ENCODE data around the gene MYO15A. TPM values are rescaled to one million over a fixed set of nuclear protein-coding genes. Genes with fewer than 3 reads are reported as not detected.

Gene MYO15A
- total RNA-seq, 1 experiment from 2014 or later = 0.53 TPM

DNA sequence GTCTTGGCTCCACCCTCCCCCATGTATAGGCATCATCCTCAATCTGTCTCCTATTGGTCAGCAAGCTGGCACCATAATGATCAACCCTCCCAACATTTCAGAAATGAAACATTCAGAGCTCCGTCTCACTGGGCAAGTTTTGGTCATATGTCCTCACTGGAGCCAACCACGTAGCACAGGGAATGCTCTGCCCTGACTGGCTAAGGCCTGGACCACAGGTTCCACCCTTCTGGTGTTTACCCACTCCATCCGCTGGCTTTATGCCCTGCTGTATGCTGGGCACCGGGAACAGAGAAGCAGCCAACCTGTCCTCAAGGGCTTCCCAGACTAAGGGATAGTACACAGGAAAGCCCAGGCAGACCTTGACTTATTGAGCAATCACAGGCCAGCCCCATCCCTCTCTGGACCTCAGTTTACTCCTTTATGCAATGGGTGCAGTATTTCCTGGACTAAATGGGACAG, 20.5 kb downstream of the MYO15A start:
- DNase-seq = no peak
- peaks cover 49% of the 10 kb centered on the region for H3K27me3 ChIP-seq
- H3K4me1 ChIP-seq = no peaks in the 10 kb centered on the region
- no peak overlapping the region for H3K27ac ChIP-seq
- H3K4me3 ChIP-seq = no peak overlapping the region
- no peaks in the 10 kb centered on the region for H3K36me3 ChIP-seq
- no peaks in the 10 kb centered on the region for H3K9me3 ChIP-seq (replicated peaks)

DNA sequence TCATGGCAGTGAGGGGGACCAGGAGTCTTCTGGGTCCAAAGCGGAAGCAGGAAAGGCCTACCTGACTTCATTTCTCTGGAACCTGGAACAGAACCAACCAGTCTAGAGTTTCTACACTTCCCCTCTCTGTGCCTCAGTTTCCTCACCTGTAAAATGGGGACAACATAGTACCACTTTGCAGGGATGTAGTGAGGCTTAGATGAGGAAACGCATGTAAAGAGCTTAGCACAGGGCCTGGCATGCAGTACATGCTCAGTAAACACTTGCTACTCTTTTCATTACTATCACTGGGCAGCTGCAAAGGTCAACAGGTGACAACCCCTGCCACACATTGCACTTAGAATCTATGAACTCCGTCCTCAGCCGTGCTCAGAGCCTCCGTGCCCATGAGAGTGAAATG, 24.2 kb downstream of the MYO15A start:
- H3K4me3 ChIP-seq = no peak overlapping the region
- H3K9me3 ChIP-seq (replicated peaks) = no peaks in the 10 kb centered on the region
- peaks cover 54% of the 10 kb centered on the region for H3K27me3 ChIP-seq
- H3K27ac ChIP-seq = no peak overlapping the region
- H3K4me1 ChIP-seq = no peaks in the 10 kb centered on the region
- H3K36me3 ChIP-seq = no peaks in the 10 kb centered on the region
- no peak for DNase-seq

DNA sequence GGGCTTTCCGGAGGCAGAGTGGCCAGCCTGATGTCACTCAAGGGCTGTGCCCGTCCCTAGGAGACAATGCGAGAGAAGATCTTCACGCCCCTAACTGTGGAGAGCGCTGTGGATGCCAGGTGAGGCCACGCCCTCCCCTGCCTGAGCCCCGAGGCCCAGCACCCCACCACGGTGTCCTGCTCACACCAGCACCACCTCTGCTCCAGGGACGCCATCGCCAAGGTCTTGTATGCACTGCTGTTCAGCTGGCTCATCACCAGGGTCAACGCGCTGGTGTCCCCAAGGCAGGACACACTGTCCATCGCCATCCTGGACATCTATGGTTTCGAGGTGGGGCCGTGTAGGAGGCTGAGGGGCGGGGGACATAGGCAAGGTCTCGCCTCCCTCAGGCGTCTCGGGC, 27.8 kb downstream of the MYO15A start:
- DNase-seq = no peak
- H3K27ac ChIP-seq = no peak overlapping the region
- H3K27me3 ChIP-seq = peaks cover 37% of the 10 kb centered on the region
- H3K36me3 ChIP-seq = no peaks in the 10 kb centered on the region
- H3K9me3 ChIP-seq (replicated peaks) = no peaks in the 10 kb centered on the region
- H3K4me3 ChIP-seq = no peak overlapping the region
- H3K4me1 ChIP-seq = no peaks in the 10 kb centered on the region

DNA sequence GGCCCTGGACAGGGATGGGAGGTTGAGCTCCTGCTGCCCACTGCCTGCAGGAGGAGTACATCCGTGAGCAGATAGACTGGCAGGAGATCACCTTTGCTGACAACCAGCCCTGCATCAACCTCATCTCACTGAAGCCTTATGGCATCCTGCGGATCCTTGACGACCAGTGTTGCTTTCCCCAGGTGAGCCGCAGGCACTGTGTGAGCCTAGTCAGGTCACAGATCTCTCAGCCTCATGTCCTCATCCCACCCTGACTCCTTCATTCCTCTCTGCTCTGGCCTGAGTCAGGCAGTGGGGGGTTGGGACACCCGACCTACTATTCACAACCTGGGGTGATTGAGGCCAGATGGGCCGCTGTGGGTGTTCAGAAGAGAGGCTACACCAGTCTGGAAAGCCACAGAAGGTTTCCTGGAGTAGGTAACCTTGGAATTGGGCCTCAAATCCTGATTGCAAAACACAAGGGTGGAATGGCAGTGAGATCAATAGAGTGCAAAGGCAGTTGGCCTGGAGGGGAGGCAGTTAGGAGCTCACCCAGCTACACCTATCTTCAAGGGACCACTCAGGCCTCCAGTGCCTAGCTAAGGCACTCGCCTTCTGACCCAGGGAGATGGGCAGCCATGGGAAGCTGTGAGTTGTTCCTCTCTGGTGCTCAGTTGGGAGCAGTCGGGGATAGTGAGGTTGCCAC, 29.7 kb downstream of the MYO15A start:
- Histone ChIP-seq H3K27me3 (peaks cover 21% of the 10 kb centered on the region), H3K4me1 (no peaks in the 10 kb centered on the region), H3K36me3 (no peaks in the 10 kb centered on the region), H3K4me3 (no peak overlapping the region), H3K9me3 (replicated peaks) (no peaks in the 10 kb centered on the region), H3K27ac (no peak overlapping the region)
- no peak for DNase-seq

DNA sequence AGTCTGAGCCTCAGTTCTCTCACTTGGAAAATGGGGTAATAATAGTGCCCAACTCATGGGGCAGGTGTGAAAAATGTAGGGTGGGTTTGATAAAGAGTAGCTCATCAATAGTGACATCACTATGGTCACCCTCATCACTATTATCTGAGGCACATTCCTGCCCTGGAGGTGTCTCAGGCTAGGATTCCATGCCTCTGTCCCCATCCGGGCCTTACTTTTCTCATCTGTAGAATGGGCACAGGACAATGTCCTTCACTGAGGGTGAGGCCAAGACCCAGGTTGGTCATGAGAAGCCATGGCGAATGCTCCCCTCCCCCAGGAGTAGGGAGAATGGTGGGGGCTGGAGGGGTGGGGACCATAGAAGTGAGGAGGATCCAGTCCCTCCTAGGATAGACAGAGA, 30.5 kb downstream of the MYO15A start:
- Histone ChIP-seq H3K27me3 (peaks cover 18% of the 10 kb centered on the region), H3K4me3 (no peak overlapping the region), H3K27ac (no peak overlapping the region), H3K4me1 (peaks cover 2% of the 10 kb centered on the region), H3K36me3 (no peaks in the 10 kb centered on the region), H3K9me3 (replicated peaks) (no peaks in the 10 kb centered on the region)
- DNase-seq = no peak

DNA sequence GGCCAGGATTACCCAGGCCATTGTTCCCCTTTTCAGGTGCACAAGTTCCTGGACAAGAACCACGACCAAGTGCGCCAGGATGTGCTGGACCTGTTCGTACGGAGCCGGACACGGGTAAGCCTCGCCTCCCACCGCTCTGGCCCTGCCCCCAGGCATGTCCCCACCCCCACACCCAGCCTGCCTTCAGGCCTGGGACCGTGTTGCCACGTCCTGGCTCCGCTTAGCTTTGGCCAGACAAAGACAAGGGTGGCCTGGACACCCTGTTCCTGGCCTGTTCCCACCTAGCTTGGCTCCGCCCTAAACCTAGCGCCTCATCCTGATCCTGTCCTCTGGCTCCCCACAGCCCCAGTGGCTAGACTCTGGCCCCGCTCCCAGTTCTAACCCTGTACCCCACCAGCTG, 30.9 kb downstream of the MYO15A start:
- DNase-seq = no peak
- Histone ChIP-seq H3K9me3 (replicated peaks) (no peaks in the 10 kb centered on the region), H3K36me3 (no peaks in the 10 kb centered on the region)

DNA sequence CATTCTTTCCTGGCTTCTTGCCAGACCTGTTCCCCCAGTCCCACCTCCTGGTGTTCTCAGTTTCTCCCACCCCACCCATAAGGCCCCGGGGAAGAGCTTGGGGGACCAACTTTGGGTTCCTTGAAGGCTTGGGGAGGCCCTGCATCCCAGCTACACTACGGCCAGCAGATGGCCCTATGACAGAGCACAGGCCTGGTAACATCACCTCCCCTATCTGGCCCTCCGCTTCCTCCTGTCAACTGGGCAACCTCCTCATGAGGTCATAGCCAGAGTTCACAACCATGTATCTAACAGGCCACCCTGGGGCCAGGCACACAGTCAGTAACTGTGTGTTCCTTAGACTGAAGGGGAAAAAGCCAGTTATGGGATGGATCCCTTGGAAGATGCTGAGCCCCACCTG, 31.4 kb downstream of the MYO15A start:
- Histone ChIP-seq H3K27me3 (peaks cover 11% of the 10 kb centered on the region), H3K36me3 (no peaks in the 10 kb centered on the region), H3K9me3 (replicated peaks) (no peaks in the 10 kb centered on the region), H3K27ac (no peak overlapping the region), H3K4me1 (peaks cover 6% of the 10 kb centered on the region), H3K4me3 (no peak overlapping the region)
- peak; percentile 60 to 71 for DNase-seq

More for the DNA sequence above, 30.9 kb downstream of the MYO15A start:
- Histone ChIP-seq H3K4me3 (no peak overlapping the region), H3K4me1 (peaks cover 6% of the 10 kb centered on the region), H3K27ac (no peak overlapping the region), H3K27me3 (peaks cover 15% of the 10 kb centered on the region)

DNA sequence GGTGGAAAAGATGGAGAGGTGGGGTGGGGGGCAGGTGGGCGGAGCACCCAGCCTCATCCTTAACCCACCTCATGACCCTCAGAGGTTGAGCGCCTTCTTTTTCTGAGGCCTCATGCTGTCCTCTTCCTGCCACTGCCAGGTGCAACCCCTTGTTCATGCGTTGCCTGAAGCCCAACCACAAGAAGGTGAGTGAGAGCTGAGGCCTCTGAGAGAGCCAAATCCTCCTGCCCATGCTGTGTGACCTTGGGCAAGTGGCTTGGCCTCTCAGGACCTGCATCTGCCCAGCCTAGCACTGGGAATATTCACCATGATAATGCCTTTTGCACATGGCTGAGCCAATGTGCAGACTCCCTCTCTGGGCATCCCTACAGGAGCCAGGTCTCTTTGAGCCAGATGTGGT, 32.1 kb downstream of the MYO15A start:
- Histone ChIP-seq H3K27me3 (peaks cover 4% of the 10 kb centered on the region; the same call in 1 of the 2 replicates), H3K4me3 (no peak overlapping the region), H3K36me3 (no peaks in the 10 kb centered on the region), H3K27ac (no peak overlapping the region), H3K4me1 (peaks cover 6% of the 10 kb centered on the region), H3K9me3 (replicated peaks) (no peaks in the 10 kb centered on the region)
- no peak for DNase-seq

DNA sequence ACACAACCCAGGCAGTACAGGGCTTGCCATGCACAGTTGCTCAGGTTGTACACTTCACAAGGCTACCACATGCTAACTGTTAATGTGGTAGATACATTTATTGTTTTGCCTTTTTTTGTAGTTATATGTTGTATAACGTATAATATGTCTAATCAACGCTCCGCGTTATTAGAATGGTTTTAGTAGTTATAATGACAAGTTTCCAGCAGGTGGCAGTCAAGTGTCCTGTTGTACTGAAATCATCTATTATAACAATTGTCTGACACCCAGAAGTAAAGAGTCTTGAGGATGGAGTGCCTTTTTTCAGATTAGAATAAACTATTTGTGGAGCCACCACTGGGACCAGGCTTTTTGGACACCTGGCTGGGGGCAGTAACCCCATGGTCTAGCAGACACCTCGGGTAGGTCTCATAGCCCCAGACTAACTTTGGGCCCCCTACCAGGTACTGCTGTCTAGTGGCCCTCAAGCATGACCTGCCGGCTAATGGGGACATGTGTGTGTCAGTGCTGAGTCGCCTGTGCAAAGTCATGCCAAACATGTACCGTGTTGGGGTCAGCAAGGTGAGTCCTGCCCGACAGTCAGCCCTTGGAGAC, 32.8 kb downstream of the MYO15A start:
- H3K27ac ChIP-seq = no peak overlapping the region
- H3K9me3 ChIP-seq (replicated peaks) = no peaks in the 10 kb centered on the region
- peaks cover 6% of the 10 kb centered on the region for H3K4me1 ChIP-seq
- peak; percentile 64 to 93 for DNase-seq
- H3K4me3 ChIP-seq = no peak overlapping the region
- H3K36me3 ChIP-seq = no peaks in the 10 kb centered on the region
- H3K27me3 ChIP-seq = 0 out of 2 replicates have a peak, but pooled peaks cover 3% of the 10 kb centered on the region

DNA sequence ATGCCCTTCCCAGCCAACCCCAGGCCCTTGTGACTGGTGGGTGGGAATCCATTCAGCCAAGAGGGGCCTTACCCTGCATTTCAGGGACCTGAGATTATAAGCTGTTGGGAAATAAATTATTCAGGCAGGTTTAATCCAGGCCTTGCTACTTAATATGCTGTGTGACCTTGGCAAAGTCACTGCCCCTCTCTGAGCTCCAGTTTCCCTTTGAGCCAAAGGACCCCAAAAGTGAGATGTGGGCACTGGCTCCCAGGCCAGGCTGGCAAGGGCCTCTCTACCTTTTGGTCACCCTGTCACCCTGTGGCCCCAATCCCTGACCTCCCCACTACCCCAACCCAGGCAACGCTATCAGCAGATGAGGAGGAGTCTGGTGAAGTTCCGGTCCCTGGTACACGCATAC, 33.9 kb downstream of the MYO15A start:
- Histone ChIP-seq H3K4me1 (peaks cover 6% of the 10 kb centered on the region), H3K27me3 (0 out of 2 replicates have a peak, but pooled peaks cover 3% of the 10 kb centered on the region), H3K27ac (no peak overlapping the region), H3K9me3 (replicated peaks) (no peaks in the 10 kb centered on the region), H3K36me3 (no peaks in the 10 kb centered on the region), H3K4me3 (no peak overlapping the region)
- no peak for DNase-seq

DNA sequence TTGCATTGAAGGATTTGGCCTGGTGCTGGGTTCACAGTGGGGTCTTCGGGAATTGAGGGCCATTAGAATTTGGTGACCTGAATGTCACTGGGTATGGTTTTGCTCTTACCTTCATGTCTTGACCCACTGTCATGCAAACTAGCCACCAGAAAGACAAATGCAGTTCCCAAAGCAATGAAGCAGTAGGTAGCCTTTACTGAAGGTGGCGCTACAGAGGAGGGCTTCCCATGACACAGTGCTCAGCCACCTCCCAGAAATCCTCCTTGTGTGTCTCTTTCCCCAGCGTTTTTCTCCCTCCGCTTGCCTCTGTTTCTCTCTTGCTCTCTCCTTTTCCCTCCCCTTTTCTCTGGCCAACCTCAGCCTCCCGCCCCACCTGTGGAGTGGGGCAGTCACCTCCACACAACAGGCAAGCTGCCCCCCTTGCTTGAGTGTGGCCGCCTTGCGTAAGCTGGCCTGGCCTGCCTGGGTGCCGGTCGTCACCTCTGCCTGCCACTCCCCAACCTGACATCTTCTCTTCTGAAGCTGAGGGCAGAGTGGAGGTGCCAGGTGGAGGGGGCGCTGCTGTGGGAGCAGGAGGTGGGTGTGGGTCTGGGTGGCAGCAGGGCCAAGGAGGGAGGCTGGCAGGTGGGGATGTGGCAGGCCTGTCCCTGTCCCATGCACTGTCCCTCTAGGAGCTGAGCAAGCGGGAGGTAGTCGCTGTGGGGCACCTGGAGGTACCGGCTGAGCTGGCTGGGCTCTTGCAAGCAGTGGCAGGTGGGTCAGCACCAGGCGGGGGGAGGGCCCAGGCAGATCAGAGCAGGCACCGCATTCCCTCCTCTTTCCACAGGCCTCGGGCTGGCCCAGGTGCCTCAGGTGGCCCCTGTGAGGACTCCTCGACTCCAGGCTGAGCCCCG, 34.7 kb downstream of the MYO15A start:
- Histone ChIP-seq H3K36me3 (no peaks in the 10 kb centered on the region), H3K4me1 (peaks cover 6% of the 10 kb centered on the region), H3K4me3 (no peak overlapping the region), H3K27me3 (0 out of 2 replicates have a peak, but pooled peaks cover 3% of the 10 kb centered on the region), H3K9me3 (replicated peaks) (no peaks in the 10 kb centered on the region), H3K27ac (no peak overlapping the region)
- DNase-seq = peak; percentile 59 to 83

DNA sequence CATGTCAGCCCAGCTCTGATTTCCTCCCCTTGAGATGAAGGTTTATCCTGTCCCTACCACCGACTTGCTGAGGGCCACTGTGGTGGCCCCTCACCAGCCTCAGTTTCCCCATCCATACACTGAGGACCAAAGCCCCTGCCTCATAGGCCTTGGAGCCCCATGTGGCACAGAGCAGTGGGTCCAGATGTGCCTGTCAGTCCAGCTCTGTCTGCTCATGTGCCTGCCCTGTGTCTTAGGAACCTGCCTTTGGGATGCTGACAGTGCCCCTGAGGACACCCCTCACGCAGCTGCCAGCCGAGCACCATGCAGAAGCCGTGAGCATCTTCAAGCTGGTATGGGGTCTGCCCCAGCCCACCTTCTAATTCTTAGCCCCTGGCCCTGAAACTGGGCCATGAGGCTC, 35.7 kb downstream of the MYO15A start:
- no peak overlapping the region for H3K4me3 ChIP-seq
- H3K27me3 ChIP-seq = 0 out of 2 replicates have a peak, but pooled peaks cover 3% of the 10 kb centered on the region
- no peak overlapping the region for H3K27ac ChIP-seq
- peaks cover 6% of the 10 kb centered on the region for H3K4me1 ChIP-seq
- H3K36me3 ChIP-seq = no peaks in the 10 kb centered on the region
- peak; percentile 58 to 80 for DNase-seq
- no peaks in the 10 kb centered on the region for H3K9me3 ChIP-seq (replicated peaks)

DNA sequence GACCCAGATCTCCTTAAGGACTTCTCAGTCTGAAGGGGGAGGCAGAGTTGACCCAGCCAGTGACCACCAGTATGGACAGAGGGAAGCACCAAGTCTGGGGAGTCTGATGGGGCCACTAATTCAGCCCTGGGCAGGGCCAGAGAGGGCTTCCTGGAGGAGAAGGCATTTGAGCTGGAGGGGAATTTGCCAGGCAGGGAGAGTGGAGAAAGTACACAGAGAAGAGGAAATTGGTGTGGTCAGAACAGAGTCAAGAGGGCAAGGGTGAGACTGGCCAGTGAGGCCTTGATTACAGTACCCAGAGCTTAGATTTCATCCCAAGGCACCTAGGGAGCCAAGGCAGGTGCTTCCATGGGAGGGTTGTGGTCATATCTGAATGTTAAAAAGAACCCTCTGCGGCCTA, 36.3 kb downstream of the MYO15A start:
- H3K4me1 ChIP-seq = peaks cover 6% of the 10 kb centered on the region
- H3K4me3 ChIP-seq = no peak overlapping the region
- no peak overlapping the region for H3K27ac ChIP-seq
- DNase-seq = no peak
- H3K9me3 ChIP-seq (replicated peaks) = no peaks in the 10 kb centered on the region
- 0 out of 2 replicates have a peak, but pooled peaks cover 3% of the 10 kb centered on the region for H3K27me3 ChIP-seq
- H3K36me3 ChIP-seq = no peaks in the 10 kb centered on the region

DNA sequence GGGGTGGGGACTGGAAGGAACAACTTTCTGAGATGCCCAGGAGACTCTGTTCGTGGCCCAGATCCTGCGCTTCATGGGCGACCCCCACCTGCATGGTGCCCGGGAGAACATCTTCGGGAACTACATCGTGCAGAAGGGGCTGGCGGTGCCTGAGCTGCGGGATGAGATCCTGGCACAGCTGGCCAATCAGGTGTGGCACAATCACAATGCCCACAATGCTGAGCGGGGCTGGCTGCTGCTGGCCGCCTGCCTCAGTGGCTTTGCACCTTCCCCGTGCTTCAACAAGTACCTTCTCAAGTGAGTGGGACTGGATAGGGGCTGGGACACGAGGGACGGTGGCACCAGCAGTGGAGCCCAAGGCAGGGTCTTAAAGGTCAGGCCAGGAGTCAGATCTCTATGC, 37.3 kb downstream of the MYO15A start:
- no peaks in the 10 kb centered on the region for H3K9me3 ChIP-seq (replicated peaks)
- no peak overlapping the region for H3K4me3 ChIP-seq
- no peak overlapping the region for H3K27ac ChIP-seq
- H3K36me3 ChIP-seq = no peaks in the 10 kb centered on the region
- no peak for DNase-seq
- peaks cover 6% of the 10 kb centered on the region for H3K4me1 ChIP-seq
- no peaks in the 10 kb centered on the region for H3K27me3 ChIP-seq

DNA sequence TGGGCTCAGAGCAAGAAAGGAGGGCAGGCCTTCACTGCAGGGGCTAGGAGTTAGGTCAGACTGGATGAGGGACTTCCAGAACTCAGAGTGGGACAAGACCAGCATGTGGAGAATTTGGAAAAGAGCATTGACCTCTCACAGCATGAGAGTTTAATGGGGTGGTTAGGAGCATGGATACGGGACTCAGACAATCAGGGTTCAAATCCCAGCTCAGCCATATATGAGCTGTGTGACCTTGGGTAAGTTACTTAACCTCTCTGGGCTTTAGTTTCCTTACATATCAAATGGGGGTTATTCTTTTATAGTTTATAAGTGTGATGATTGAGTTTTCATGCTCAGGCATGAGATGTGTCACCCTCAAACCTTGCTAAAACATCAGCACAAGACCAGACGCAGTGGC, 37.7 kb downstream of the MYO15A start:
- Histone ChIP-seq H3K4me1 (peaks cover 6% of the 10 kb centered on the region), H3K36me3 (no peaks in the 10 kb centered on the region)

More for the DNA sequence above, 37.7 kb downstream of the MYO15A start:
- no peak overlapping the region for H3K27ac ChIP-seq
- H3K27me3 ChIP-seq = no peaks in the 10 kb centered on the region
- DNase-seq = no peak
- H3K4me3 ChIP-seq = no peak overlapping the region
- H3K9me3 ChIP-seq (replicated peaks) = no peaks in the 10 kb centered on the region

Data from SJCRH30 (cell line).